ENCODE results near the gene DLX1.

DLX1 gene

GRCh38 chr2:172091761-172092566 lies 6.7 kb downstream of the DLX1 start:
- no peak for TF ChIP-seq CTCF (conservative IDR thresholded peaks at IDR 0.05; ENCODE audit: low read depth, low read length)
- no peak for DNase-seq (ENCODE audit: low read depth)
- H3K4me3 ChIP-seq (ENCODE audit: low read depth, low read length) = no peak overlapping the region

- DNase-seq (ENCODE audit: low read depth) = no peak
- no peak for TF ChIP-seq CTCF (conservative IDR thresholded peaks at IDR 0.05; ENCODE audit: low read depth, low read length)
- no peak overlapping the region for H3K4me3 ChIP-seq (ENCODE audit: low read depth, low read length)
Observed at GRCh38 chr2:172092716-172093415, 7.6 kb downstream of the DLX1 start.

GRCh38 chr2:172093416-172094293 lies 8.3 kb downstream of the DLX1 start:
- no peak for TF ChIP-seq CTCF (conservative IDR thresholded peaks at IDR 0.05; ENCODE audit: low read depth, low read length)
- no peak overlapping the region for H3K4me3 ChIP-seq (ENCODE audit: low read depth, low read length)
- no peak for DNase-seq (ENCODE audit: low read depth)

GRCh38 chr2:172094294-172095145 lies 9.2 kb downstream of the DLX1 start:
- TF ChIP-seq CTCF (conservative IDR thresholded peaks at IDR 0.05; ENCODE audit: low read depth, low read length) = no peak
- H3K4me3 ChIP-seq (ENCODE audit: low read depth, low read length) = peak overlapping the region; percentile 53
- no peak for DNase-seq (ENCODE audit: low read depth)

GRCh38 chr2:172095146-172095904 lies 10.0 kb downstream of the DLX1 start:
- DNase-seq (ENCODE audit: low read depth) = peak; percentile 82
- TF ChIP-seq CTCF (conservative IDR thresholded peaks at IDR 0.05; ENCODE audit: low read depth, low read length) = no peak
- H3K4me3 ChIP-seq (ENCODE audit: low read depth, low read length) = peak overlapping the region; percentile 53

Measured in choroid plexus epithelial cell (primary cell).